Endodermal cell (in vitro differentiated cells): ENCODE results near the gene NEURL4. TPM values are rescaled to one million over a fixed set of nuclear protein-coding genes. Genes with fewer than 3 reads are reported as not detected.

ENCODE experiments used
- DNase-seq: peaks from one replicate; pipeline ENCODE4 v3.0.0-alpha.2; 2017
- H3K27ac ChIP-seq: 2 replicates; pipeline ENCODE4 v1.5.1; 2013; ENCODE audit warnings: mild to moderate bottlenecking, low read depth, low read length, moderate library complexity
- H3K27me3 ChIP-seq: 2 replicates; pipeline ENCODE4 v1.6.1; 2013; ENCODE audit warnings: mild to moderate bottlenecking, low read length, moderate library complexity; ENCODE audit not compliant: insufficient read depth, control insufficient read depth, poor library complexity, severe bottlenecking
- H3K36me3 ChIP-seq: 2 replicates; pipeline ENCODE4 v1.7.0; 2013; ENCODE audit warnings: mild to moderate bottlenecking, low read length, moderate library complexity; ENCODE audit not compliant: control insufficient read depth, insufficient read depth
- H3K4me1 ChIP-seq: one replicate; pipeline ENCODE4 v1.7.0; 2013; ENCODE audit warnings: low read length; ENCODE audit not compliant: control insufficient read depth, insufficient read depth
- H3K4me3 ChIP-seq: 2 replicates; pipeline ENCODE4 v1.5.1; 2013; ENCODE audit warnings: mild to moderate bottlenecking, low read length, moderate library complexity
- H3K9ac ChIP-seq: 2 replicates; pipeline ENCODE4 v1.6.1; 2013; ENCODE audit warnings: mild to moderate bottlenecking, low read length, moderate library complexity; ENCODE audit not compliant: poor library complexity, severe bottlenecking; ENCODE audit errors: extremely low read depth
- H3K9me3 ChIP-seq: 2 replicates; pipeline ENCODE4 v1.6.1; 2013; ENCODE audit warnings: mild to moderate bottlenecking, low read length, moderate library complexity; ENCODE audit not compliant: control insufficient read depth
- H3K27ac Mint-ChIP-seq: 2 replicates; pipeline ENCODE4 v1.8.0; 2020; ENCODE audit warnings: mixed read lengths
- H3K27me3 Mint-ChIP-seq: 2 replicates; pipeline ENCODE4 v1.8.0; 2021; ENCODE audit warnings: mild to moderate bottlenecking, mixed read lengths; ENCODE audit not compliant: insufficient read depth
- H3K36me3 Mint-ChIP-seq: 2 replicates; pipeline ENCODE4 v1.8.0; 2020; ENCODE audit warnings: low read depth, mixed read lengths
- H3K4me1 Mint-ChIP-seq: 2 replicates; pipeline ENCODE4 v1.8.0; 2020; ENCODE audit warnings: mixed read lengths
- H3K4me3 Mint-ChIP-seq: 2 replicates; pipeline ENCODE4 v1.8.0; 2020; ENCODE audit warnings: mild to moderate bottlenecking, moderate library complexity, mixed read lengths
- H3K9me3 Mint-ChIP-seq: 2 replicates; pipeline ENCODE4 v1.8.0; 2020; ENCODE audit warnings: mild to moderate bottlenecking, mixed read lengths
- WGBS, 2 experiments: methylation state at CpG; one replicate each; pipeline versions ENCODE4 v1.1.5 to v1.1.7; 2013; ENCODE audit warnings: missing lambda C conversion rate in 2 of 2, mixed read lengths in 1 of 2; ENCODE audit not compliant: insufficient coverage in 1 of 2, insufficient read length in 1 of 2; 5-methylcytosine and 5-hydroxymethylcytosine counted together
- total RNA-seq, 2 donors: library from RNA; stranded (reverse); fragmentation: NEBNext Ultra II Directional in 1 of 2; extraction: Animal tissue kit (Norgen Biotek cat#: 25700) in 1 of 2; gene quantifications; 2 replicates in 1 of 2; 3 replicates in 1 of 2; pipeline ENCODE4 v1.2.1, GENCODE V29; 2021
- TF ChIP-seq, protein P1 (sequence below): fragments of 200-600 bp; sonication (generic); conservative IDR thresholded peaks from 2 replicates; pipeline ENCODE4 v1.5.0; 2021; ENCODE audit warnings: antibody characterized with exemption, mild to moderate bottlenecking

The NEURL4 gene
- total RNA-seq, 2 donors from 2014 or later, result 51.3 to 52.7 TPM

DNA sequence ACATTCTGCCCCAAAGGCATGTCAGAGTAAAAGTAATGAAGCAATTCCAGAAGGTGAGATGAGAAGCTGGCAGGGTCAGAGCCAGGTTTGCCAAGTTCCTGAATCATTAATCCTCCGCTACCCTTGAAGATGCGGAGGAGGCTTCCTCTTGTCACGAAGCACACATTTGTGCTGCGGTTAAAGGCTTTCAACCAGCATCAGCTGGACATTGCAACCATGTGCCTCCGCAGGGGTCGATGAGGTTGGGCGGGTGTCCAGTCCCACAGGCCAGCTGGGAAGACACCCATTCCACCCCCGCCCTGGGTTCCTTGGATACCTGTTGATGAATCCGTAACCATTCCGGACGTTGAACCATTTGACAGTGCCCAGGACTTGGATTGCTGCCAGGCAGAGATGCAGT, 36.0 kb downstream of the NEURL4 start:
- no peak overlapping the region for H3K4me3 Mint-ChIP-seq
- peaks cover 68% of the 10 kb centered on the region for H3K27me3 Mint-ChIP-seq
- Histone ChIP-seq H3K9me3 (no peaks in the 10 kb centered on the region), H3K36me3 (no peaks in the 10 kb centered on the region), H3K27ac (no peak overlapping the region), H3K4me3 (no peak overlapping the region), H3K4me1 (no peaks in the 10 kb centered on the region), H3K27me3 (peaks cover 57% of the 10 kb centered on the region), H3K9ac (no peak overlapping the region)
- no peaks in the 10 kb centered on the region for H3K36me3 Mint-ChIP-seq
- H3K9me3 Mint-ChIP-seq, result no peaks in the 10 kb centered on the region
- TF ChIP-seq, protein P1, sequence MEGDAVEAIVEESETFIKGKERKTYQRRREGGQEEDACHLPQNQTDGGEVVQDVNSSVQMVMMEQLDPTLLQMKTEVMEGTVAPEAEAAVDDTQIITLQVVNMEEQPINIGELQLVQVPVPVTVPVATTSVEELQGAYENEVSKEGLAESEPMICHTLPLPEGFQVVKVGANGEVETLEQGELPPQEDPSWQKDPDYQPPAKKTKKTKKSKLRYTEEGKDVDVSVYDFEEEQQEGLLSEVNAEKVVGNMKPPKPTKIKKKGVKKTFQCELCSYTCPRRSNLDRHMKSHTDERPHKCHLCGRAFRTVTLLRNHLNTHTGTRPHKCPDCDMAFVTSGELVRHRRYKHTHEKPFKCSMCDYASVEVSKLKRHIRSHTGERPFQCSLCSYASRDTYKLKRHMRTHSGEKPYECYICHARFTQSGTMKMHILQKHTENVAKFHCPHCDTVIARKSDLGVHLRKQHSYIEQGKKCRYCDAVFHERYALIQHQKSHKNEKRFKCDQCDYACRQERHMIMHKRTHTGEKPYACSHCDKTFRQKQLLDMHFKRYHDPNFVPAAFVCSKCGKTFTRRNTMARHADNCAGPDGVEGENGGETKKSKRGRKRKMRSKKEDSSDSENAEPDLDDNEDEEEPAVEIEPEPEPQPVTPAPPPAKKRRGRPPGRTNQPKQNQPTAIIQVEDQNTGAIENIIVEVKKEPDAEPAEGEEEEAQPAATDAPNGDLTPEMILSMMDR, result no peak
- H3K27ac Mint-ChIP-seq, result no peak overlapping the region
- 97 to 98% methylated on average over 7 to 11 of the region's 11 CpGs for WGBS, 2 experiments
- peaks cover 3% of the 10 kb centered on the region for H3K4me1 Mint-ChIP-seq
- DNase-seq, result no peak

DNA sequence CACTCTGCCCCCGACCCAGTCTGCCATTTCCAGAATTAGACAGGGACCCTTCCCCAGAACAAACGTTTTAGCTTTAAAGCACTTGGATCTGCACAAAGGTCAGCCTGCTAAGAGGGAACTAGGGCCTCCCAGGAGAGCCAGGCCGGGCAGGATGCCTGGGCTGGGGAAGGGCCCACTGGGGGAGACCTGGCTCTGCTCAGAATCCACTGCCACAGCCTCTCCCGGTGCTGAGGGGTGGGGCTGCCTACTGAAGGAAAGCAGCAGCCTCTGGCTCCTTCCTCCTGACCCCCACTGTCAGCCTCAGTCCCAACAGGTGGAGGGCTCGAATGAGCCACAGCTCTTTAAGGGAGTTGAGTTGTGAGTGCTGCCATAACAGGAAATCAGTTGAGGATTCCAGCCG, 36.4 kb downstream of the NEURL4 start:
- 64 to 76% methylated on average over 5 to 6 of the region's 6 CpGs for WGBS, 2 experiments
- DNase-seq, result no peak
- H3K27me3 Mint-ChIP-seq, result peaks cover 67% of the 10 kb centered on the region
- no peaks in the 10 kb centered on the region for H3K9me3 Mint-ChIP-seq
- H3K4me3 Mint-ChIP-seq, result no peak overlapping the region
- Histone ChIP-seq H3K9me3 (no peaks in the 10 kb centered on the region), H3K4me1 (no peaks in the 10 kb centered on the region), H3K9ac (no peak overlapping the region), H3K36me3 (no peaks in the 10 kb centered on the region), H3K27me3 (peaks cover 54% of the 10 kb centered on the region), H3K27ac (no peak overlapping the region), H3K4me3 (no peak overlapping the region)
- no peaks in the 10 kb centered on the region for H3K36me3 Mint-ChIP-seq
- H3K4me1 Mint-ChIP-seq, result peaks cover 3% of the 10 kb centered on the region
- TF ChIP-seq, protein P1, result no peak
- H3K27ac Mint-ChIP-seq, result no peak overlapping the region

DNA sequence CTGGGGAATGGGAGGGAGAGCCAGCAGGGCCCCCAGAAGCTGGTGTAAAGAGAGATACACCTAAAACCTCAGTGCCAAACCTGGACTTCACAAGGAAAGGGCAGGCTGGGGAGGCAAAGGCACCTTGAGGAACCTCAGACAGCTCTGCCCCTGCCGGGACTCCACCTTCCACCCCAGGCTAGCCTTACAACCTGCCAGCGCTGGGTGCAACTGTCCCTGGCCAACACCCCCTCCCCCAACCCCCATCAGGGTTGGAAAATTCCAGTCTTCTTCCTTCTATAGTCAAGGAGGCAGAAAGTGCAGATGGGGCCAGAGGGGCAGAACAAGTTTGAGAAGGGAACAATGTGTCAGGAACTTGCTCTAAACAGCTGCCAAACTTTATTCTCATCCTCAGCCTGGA, 36.9 kb downstream of the NEURL4 start:
- Mint-ChIP-seq H3K4me3 (no peak overlapping the region), H3K27me3 (peaks cover 71% of the 10 kb centered on the region), H3K27ac (no peak overlapping the region), H3K36me3 (no peaks in the 10 kb centered on the region), H3K9me3 (no peaks in the 10 kb centered on the region), H3K4me1 (peaks cover 3% of the 10 kb centered on the region)
- Histone ChIP-seq H3K36me3 (no peaks in the 10 kb centered on the region), H3K9me3 (no peaks in the 10 kb centered on the region), H3K4me1 (no peaks in the 10 kb centered on the region), H3K27me3 (peaks cover 54% of the 10 kb centered on the region), H3K4me3 (no peak overlapping the region), H3K9ac (no peak overlapping the region), H3K27ac (no peak overlapping the region)
- WGBS, 2 experiments, result 100% methylated on average over 2 of the region's 2 CpGs; no CpG with 5 or more reads in 1 of the 2 experiments
- DNase-seq, result no peak
- TF ChIP-seq, protein P1, result no peak
